Sigmoid colon (tissue), 4 donors: Measurements from ENCODE around the gene TNFAIP8L3.

Source experiments
- CTCF ChIP-seq, 4 experiments: fragments of 450-650 bp in 3 of 4; fragments of 200-600 bp in 1 of 4; IDR thresholded peaks; one replicate each; pipeline ENCODE4 v1.5.1; 2016 to 2019; ENCODE audit warnings: antibody characterized with exemption in 4 of 4, mild to moderate bottlenecking in 3 of 4, moderate library complexity in 2 of 4
- POLR2AphosphoS5 ChIP-seq, 4 donors: sonication (generic); formaldehyde crosslinking; IDR thresholded peaks; one replicate each; pipeline ENCODE4 v1.6.1; 2017; ENCODE audit warnings: antibody characterized with exemption in 4 of 4

DNA sequence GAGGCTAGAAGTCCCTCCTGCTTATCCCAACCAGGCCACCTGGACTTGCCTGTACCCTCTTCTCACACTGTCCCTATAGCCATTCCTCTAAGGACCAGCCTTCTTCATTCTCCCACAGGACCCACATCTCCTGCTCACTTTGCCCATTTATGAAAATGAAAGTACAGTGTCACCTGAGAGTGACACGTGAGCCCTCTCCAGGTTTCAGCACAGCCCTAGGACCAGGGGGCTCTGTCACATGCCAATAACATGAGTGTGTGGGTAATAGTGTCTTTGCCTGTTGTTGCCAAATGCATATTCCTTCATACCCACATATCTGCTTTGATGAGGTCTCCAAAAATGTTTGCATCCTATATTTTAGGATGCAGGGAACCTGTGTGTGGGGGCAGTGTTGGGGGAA lies 42.3 kb upstream of the TNFAIP8L3 start:
- no peak for TF ChIP-seq CTCF (IDR thresholded peaks at IDR 0.05)
- no peak for TF ChIP-seq POLR2AphosphoS5 (IDR thresholded peaks at IDR 0.05)
